NCI-H2081 treated with DMSO at 0.1 percent for 48 hours (cell line): ENCODE data around the gene SLC26A8.

Experiments used
- DNase-seq: peaks from one replicate; lab custom pipeline; 2025; lab: John Stamatoyannopoulos, UW

SLC26A8 gene

DNA sequence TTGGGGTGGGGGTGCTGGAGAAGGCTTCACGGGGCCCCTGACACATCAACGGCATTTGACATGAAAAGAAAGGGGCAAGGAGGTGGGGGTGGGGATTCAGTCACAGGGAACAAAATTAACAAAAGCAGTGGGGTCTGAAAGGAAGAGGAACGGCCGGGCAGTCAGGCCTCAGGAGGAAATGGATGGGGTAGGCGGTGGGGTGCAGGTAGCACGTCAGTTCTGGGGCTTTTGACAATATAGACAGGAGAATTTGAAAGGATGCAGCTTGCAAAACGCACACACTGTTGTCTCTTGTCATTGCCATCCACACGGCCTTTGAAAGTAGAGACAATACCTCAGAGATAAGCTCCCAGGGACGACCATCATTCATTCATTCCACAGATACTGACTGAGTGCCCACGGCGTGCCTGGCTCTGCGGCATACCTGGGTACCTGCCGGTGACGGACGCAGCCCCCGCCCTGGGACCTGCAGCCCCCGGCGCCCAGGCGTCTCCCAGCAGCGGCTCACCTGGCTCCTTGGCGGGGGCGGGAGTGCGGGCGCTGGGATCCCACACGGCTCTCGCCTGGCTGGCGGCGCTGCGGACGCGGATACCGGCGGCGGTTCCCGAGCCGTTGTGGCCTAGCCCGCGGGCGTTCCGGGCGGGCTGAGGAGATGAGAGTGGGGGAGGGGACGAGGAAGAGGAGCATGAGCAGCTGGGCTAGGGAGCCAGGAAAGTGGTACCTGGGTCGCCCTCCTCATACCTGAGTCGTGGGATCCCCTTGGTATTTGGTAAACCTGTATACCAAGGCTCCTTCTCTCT, at the start of gene SLC26A8:
SLC26A8 (minus strand) TSS at position 646 of the 800 bp plus-strand sequence. CDS start 4,934 bp downstream, outside the sequence.
- no peak for DNase-seq

DNA sequence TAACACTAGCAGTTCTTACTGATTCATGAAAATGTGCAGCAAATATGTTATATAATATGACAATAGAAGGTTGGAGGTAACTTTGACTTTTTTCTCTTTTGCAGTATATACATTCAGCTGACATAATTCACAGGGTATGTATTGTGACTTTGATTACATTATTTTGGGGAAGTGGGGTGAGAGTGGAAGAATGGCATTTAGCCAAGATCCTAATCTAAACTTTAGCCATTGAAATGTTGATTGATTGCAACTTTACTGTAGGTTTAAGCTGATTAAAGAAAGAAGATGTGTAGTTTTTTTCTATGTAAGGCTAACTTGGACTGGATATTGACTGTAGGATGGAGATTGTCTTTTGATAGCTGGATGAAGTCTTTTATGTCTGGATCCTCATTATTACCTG, 49.1 kb upstream of the SLC26A8 start:
- no peak for DNase-seq

- DNase-seq = no peak
Measured at GRCh38 chr6:36072681-36073080, 48.2 kb upstream of the SLC26A8 start.

DNA sequence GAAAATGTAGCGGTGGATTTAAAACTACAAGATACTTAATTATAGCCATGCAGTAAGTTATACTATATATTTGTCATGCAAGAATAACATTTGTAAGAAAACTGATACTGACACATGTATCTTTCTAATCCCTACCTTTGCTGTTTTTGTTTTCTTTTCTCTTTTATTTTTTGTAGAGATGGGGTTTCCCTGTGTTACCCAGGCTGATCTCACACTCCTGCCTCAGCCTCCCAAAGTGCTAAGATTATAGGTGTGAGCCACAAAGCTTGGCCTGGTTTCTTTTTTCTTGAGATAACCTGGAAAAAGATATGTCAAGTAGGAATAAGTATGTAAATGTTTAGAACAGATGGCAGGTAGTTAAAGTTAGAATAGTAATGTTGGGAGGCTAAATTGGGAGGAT, 47.3 kb upstream of the SLC26A8 start:
- DNase-seq = no peak

GRCh38 chr6:36071281-36071680, 46.8 kb upstream of the SLC26A8 start:
- DNase-seq = no peak

GRCh38 chr6:36070252-36070651, 45.8 kb upstream of the SLC26A8 start:
- DNase-seq = no peak

DNA sequence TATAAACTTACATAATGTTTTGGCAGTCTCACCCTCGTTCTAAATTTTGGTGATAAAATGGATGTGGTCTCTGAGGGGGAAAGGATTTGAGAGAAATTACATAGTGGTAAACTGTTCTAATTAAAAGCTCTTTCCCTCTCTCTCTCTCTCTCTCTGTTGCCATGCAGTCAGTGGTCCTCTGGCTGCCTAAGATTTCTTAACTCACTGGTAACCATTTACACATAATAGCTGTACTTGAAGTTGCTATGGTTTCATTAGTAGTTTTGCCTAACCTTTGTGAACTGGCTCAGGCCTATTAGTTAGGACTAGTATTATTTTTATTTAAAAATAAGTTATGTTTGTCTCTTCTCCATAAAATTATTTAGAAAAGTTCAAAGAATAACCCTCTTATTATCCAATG, 45.1 kb upstream of the SLC26A8 start:
- no peak for DNase-seq

- DNase-seq = no peak
Measured at GRCh38 chr6:36068586-36068985, 44.1 kb upstream of the SLC26A8 start.

- no peak for DNase-seq
Measured at GRCh38 chr6:36068012-36068392, 43.6 kb upstream of the SLC26A8 start.

GRCh38 chr6:36067374-36068011, 43.1 kb upstream of the SLC26A8 start:
- no peak for DNase-seq

GRCh38 chr6:36066817-36067216, 42.4 kb upstream of the SLC26A8 start:
- DNase-seq = no peak

- no peak for DNase-seq
Measured at GRCh38 chr6:36065916-36066315, 41.5 kb upstream of the SLC26A8 start.

GRCh38 chr6:36064770-36065396, 40.4 kb upstream of the SLC26A8 start:
- DNase-seq = no peak

- no peak for DNase-seq
Measured at GRCh38 chr6:36063318-36064060, 39.0 kb upstream of the SLC26A8 start.

DNA sequence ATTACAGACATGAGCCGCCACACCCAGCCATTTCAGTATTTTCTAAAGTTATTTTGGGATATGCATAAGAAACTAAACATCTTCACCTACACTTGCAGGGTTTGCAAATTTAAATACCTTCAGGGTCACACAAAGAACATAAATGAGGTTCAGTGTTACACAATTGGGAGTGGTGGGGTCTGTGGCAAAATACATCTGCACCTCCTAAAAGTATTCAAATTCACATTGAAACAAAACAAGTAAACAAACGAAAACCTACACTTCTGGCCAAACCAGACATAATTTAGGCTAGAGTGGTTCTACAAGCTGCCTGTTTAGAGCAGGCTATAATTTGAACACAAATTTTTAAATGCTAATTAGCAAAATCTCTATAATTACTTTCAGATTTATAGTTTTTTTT, 37.8 kb upstream of the SLC26A8 start:
- DNase-seq = no peak

GRCh38 chr6:36061236-36061635, 36.8 kb upstream of the SLC26A8 start:
- DNase-seq = no peak

- DNase-seq = no peak
Measured at GRCh38 chr6:36056178-36056577, 31.7 kb upstream of the SLC26A8 start.

DNA sequence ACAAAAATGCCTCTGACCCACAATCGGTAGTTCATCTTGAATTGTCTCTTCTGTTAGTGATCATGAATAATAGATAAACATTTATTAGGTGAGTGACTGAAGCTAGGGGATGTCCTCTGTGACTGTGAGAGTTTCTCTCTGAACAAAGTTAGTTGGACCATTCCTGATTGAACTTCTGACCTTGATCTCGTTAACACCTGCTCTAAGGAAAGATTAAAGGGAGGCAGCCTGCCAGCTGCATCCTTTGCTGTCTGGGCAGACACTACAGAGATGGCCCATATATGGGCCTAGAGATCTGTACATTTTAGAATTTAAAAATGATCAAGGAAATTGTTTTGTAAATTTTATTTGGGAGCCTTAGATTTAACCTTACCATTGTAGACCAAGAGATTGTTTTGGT, 30.5 kb upstream of the SLC26A8 start:
- DNase-seq = no peak

DNA sequence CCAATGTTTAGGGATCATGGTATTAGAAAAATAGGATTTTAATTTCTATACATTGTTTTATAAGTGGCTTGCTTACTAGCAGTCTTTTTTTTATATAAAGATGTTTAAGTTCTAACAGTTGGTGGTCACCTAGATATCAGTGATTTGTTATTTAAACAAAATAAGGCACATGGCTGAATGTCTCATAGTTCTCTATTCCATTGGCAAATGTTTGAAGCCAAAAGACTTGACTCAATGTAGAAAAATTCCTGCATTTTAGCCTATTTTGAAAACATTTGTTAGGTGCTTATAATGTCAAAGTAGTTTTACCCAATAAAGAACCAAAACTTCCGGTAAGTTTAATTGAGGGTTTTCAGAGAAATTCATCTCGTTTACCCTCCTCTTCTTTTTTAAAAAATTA, 30.0 kb upstream of the SLC26A8 start:
- DNase-seq = no peak

DNA sequence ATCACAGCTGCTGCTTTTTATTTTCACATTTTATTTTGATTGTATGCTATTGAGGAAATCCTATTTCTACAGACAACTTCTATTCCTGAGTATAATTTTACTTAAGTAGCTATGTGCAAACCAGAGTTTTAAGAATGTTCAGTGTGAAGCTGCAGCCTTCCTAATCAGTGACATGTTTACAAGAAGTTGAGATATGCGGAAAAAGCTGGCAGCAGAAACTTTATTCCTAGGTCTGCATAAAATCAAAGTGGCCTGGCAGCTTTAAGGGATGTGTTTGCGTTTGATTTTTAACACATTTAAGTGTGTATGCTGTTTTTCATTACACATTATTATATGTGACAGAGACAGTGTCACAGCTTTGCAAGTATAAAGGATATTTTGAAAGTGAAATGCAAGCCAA, 29.4 kb upstream of the SLC26A8 start:
- no peak for DNase-seq

DNA sequence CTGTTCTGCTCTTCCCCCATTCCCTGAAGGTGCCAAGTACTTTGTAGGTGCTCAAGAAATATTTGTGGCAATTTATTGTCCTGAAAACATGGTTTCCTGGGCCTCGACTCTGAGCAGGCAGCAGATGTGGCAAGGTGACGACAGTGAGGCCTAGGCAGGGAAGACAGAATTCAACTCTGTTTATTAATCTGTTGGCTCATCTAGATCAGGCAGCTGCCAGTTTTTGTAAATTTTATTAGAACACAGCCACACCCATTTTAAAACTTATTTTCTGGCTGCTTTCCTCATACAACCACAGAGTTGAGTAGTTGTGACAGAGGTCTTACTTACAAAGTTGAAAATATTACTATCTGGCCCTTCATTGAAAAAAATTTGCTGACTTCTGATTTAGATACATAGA, 27.7 kb upstream of the SLC26A8 start:
- no peak for DNase-seq

DNA sequence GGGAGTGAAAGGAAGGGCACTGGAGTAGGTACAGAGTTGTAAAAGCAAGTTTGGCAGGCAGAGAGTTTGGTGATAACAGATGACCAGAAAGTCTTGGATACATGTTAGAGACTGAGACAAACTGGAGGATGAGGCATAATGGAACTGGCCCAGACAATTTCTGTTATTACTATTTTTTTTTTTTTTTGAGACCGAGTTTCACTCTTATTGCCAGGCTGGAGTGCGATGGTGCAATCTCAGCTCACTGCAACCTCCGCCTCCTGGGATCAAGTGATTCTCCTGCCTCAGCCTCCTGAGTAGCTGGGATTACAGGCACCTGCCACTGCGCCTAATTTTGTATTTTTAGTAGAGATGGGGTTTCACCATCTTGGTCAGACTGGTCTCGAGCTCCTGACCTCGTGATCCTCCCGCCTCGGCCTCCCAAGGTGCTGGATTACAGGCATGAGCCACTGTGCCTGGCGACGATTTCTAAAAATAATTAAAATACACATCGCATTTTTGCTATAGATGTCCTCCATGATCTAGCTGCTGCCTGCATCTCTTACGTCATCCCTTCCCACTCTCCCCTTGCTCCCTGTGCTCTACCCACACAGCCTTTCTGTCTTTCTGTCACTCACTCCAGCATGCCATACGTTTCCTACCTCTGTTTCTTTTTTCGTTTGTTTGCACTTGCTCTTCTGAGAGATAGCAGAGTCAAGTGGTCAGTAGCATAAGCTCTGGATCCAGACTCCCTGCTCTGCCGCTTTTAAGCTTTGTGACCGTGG, 26.7 kb upstream of the SLC26A8 start:
- no peak for DNase-seq
